ENCODE results near the gene KLHL1. TPM values are rescaled to one million over a fixed set of nuclear protein-coding genes. Genes with fewer than 3 reads are reported as not detected.

KLHL1 gene
- total and polyA plus RNA-seq, 4 donors: 0.14 TPM; not detected in 3

GRCh38 chr13:69956839-69957238, 151.4 kb downstream of the KLHL1 start:
- H3K9me3 ChIP-seq (ENCODE audit: control insufficient read depth in 4 of 4, insufficient read depth in 3 of 4, low read length in 3 of 4): no peaks in the 10 kb centered on the region
- H3K36me3 ChIP-seq (ENCODE audit: control insufficient read depth in 4 of 4, insufficient read depth in 4 of 4, low read length in 4 of 4): no peaks in the 10 kb centered on the region
- ATAC-seq (ENCODE audit: insufficient read depth, low FRiP score) (no peak), DNase-seq (no peak)
- H3K27ac ChIP-seq (ENCODE audit: low read depth in 1 of 2, low read length in 1 of 2): no peak overlapping the region
- H3K4me3 ChIP-seq: no peak overlapping the region
- H3K9ac ChIP-seq (ENCODE audit: insufficient read depth in 1 of 2, low read length in 2 of 2): no peak overlapping the region
- no peaks in the 10 kb centered on the region for H3K4me1 ChIP-seq (ENCODE audit: control insufficient read depth in 5 of 5, insufficient read depth in 5 of 5, low read length in 5 of 5)
- TF ChIP-seq, protein P1, sequence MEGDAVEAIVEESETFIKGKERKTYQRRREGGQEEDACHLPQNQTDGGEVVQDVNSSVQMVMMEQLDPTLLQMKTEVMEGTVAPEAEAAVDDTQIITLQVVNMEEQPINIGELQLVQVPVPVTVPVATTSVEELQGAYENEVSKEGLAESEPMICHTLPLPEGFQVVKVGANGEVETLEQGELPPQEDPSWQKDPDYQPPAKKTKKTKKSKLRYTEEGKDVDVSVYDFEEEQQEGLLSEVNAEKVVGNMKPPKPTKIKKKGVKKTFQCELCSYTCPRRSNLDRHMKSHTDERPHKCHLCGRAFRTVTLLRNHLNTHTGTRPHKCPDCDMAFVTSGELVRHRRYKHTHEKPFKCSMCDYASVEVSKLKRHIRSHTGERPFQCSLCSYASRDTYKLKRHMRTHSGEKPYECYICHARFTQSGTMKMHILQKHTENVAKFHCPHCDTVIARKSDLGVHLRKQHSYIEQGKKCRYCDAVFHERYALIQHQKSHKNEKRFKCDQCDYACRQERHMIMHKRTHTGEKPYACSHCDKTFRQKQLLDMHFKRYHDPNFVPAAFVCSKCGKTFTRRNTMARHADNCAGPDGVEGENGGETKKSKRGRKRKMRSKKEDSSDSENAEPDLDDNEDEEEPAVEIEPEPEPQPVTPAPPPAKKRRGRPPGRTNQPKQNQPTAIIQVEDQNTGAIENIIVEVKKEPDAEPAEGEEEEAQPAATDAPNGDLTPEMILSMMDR (IDR thresholded peaks at IDR 0.05; ENCODE audit: control extremely low read depth, extremely low read depth): no peak
- 86 to 90% methylated on average over 5 of the region's 5 CpGs for WGBS, 2 donors
- no peaks in the 10 kb centered on the region for H3K27me3 ChIP-seq (ENCODE audit: control insufficient read depth in 3 of 3, insufficient read depth in 3 of 3, low read length in 2 of 3)

DNA sequence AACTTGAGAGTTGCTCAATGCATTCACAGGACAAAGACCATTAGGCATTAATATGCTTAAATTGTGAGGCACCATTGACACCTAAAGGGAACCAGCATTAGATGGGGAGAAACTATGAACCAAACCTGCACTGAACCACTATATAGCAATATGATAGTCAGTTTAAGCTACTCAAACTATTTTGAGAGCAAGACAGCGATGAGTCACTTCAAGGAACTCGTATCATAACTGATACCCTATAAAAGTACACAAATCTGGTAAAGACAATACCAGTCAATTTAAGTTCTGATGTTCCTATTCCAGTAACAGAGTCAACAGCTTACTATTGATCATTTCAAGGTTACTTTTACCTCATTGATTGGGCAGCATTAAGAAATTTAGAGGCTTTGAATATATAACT, 151.9 kb downstream of the KLHL1 start:
- no peak overlapping the region for H3K9ac ChIP-seq (ENCODE audit: insufficient read depth in 1 of 2, low read length in 2 of 2)
- H3K36me3 ChIP-seq (ENCODE audit: control insufficient read depth in 4 of 4, insufficient read depth in 4 of 4, low read length in 4 of 4): no peaks in the 10 kb centered on the region
- 92 to 94% methylated on average over 2 of the region's 2 CpGs for WGBS, 2 donors
- H3K4me3 ChIP-seq: no peak overlapping the region
- no peak for ATAC-seq (ENCODE audit: insufficient read depth, low FRiP score)
- no peaks in the 10 kb centered on the region for H3K9me3 ChIP-seq (ENCODE audit: control insufficient read depth in 4 of 4, insufficient read depth in 3 of 4, low read length in 3 of 4)
- H3K27ac ChIP-seq (ENCODE audit: low read depth in 1 of 2, low read length in 1 of 2): no peak overlapping the region
- no peaks in the 10 kb centered on the region for H3K27me3 ChIP-seq (ENCODE audit: control insufficient read depth in 3 of 3, insufficient read depth in 3 of 3, low read length in 2 of 3)
- no peak for DNase-seq
- H3K4me1 ChIP-seq (ENCODE audit: control insufficient read depth in 5 of 5, insufficient read depth in 5 of 5, low read length in 5 of 5): no peaks in the 10 kb centered on the region
- TF ChIP-seq, protein P1 (IDR thresholded peaks at IDR 0.05; ENCODE audit: control extremely low read depth, extremely low read depth): no peak

GRCh38 chr13:69955271-69955670, 153.0 kb downstream of the KLHL1 start:
- TF ChIP-seq, protein P1 (IDR thresholded peaks at IDR 0.05; ENCODE audit: control extremely low read depth, extremely low read depth): no peak
- Histone ChIP-seq H3K4me1 (ENCODE audit: control insufficient read depth in 5 of 5, insufficient read depth in 5 of 5, low read length in 5 of 5) (no peaks in the 10 kb centered on the region), H3K9me3 (ENCODE audit: control insufficient read depth in 4 of 4, insufficient read depth in 3 of 4, low read length in 3 of 4) (no peaks in the 10 kb centered on the region), H3K9ac (ENCODE audit: insufficient read depth in 1 of 2, low read length in 2 of 2) (no peak overlapping the region), H3K27me3 (ENCODE audit: control insufficient read depth in 3 of 3, insufficient read depth in 3 of 3, low read length in 2 of 3) (no peaks in the 10 kb centered on the region), H3K27ac (ENCODE audit: low read depth in 1 of 2, low read length in 1 of 2) (no peak overlapping the region), H3K36me3 (ENCODE audit: control insufficient read depth in 4 of 4, insufficient read depth in 4 of 4, low read length in 4 of 4) (no peaks in the 10 kb centered on the region), H3K4me3 (no peak overlapping the region)
- DNase-seq (no peak), ATAC-seq (ENCODE audit: insufficient read depth, low FRiP score) (no peak)

GRCh38 chr13:69951412-69951811, 156.8 kb downstream of the KLHL1 start:
- Histone ChIP-seq H3K27ac (ENCODE audit: low read depth in 1 of 2, low read length in 1 of 2) (no peak overlapping the region), H3K4me3 (no peak overlapping the region), H3K36me3 (ENCODE audit: control insufficient read depth in 4 of 4, insufficient read depth in 4 of 4, low read length in 4 of 4) (no peaks in the 10 kb centered on the region), H3K9me3 (ENCODE audit: control insufficient read depth in 4 of 4, insufficient read depth in 3 of 4, low read length in 3 of 4) (peaks cover 0 to under 1% (median 0%) of the 10 kb centered on the region in 4 donors), H3K9ac (ENCODE audit: insufficient read depth in 1 of 2, low read length in 2 of 2) (no peak overlapping the region), H3K27me3 (ENCODE audit: control insufficient read depth in 3 of 3, insufficient read depth in 3 of 3, low read length in 2 of 3) (no peaks in the 10 kb centered on the region), H3K4me1 (ENCODE audit: control insufficient read depth in 5 of 5, insufficient read depth in 5 of 5, low read length in 5 of 5) (no peaks in the 10 kb centered on the region)
- whole genome bisulfite sequencing, 2 donors: 88 to 92% methylated on average over 2 of the region's 2 CpGs
- ATAC-seq (ENCODE audit: insufficient read depth, low FRiP score) (no peak), DNase-seq (no peak)
- TF ChIP-seq, protein P1 (IDR thresholded peaks at IDR 0.05; ENCODE audit: control extremely low read depth, extremely low read depth): no peak
